Measurements from ENCODE around the gene PCBP3. TPM values are rescaled to one million over a fixed set of nuclear protein-coding genes. Genes with fewer than 3 reads are reported as not detected.

Gene PCBP3
- total RNA-seq, 1 donor from 2014 or later = 4.6 TPM

DNA sequence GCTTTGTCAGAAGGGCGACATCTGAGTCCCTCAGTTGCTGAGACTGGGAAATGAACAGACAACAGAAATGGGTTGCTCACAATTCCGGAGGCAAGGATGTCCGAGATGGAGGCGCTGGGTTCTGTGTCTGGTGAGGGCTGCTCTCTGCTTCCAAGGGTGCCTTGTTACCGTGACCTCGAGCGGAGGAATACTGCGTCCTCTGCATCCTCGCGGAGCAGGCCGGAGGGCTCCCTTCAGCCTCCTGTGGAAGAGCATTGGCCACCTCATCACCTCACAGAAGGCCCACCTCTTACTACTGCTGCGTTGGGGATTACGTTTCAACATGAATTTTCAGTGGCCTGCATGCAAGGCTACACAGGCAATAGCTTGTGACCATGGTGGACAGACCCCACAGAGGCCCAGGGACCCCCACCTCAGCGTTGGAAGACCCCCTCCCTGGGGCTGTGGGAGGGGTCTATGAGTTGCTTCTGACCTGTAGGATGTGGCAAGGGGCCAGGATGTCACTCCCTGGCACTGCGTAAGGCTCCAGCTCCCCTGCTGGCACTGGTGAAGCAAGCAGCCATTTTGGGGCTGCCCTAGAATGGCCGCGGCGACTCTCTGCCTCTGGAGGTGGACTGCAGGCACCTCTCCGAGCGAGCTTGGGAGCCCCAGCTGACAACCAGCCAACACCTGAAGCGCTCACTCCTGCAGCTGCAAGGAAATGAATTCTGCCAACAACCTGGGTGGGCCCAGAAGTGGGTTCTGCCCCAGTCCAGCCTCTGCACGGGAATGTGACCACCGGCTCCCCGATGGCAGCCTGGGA, 301.7 kb downstream of the PCBP3 start:
- Histone ChIP-seq H2AFZ (replicated peaks) (no peak overlapping the region), H3K9me3 (ENCODE audit: low read depth) (no peaks in the 10 kb centered on the region), H3F3A (ENCODE audit: low read depth) (no peaks in the 10 kb centered on the region), H3K79me2 (ENCODE audit: low read depth) (no peaks in the 10 kb centered on the region), H3K4me2 (no peak overlapping the region), H3K27me3 (no peaks in the 10 kb centered on the region), H3K9ac (no peak overlapping the region), H4K20me1 (ENCODE audit: low read depth) (no peaks in the 10 kb centered on the region), H3K27ac (no peak overlapping the region), H3K4me1 (no peaks in the 10 kb centered on the region), H3K36me3 (no peaks in the 10 kb centered on the region), H3K4me3 (no peak overlapping the region)
- Mint-ChIP-seq H3K4me3 (no peak overlapping the region), H3K9me3 (no peaks in the 10 kb centered on the region), H3K27ac (no peak overlapping the region), H3K27me3 (ENCODE audit: insufficient read depth, low read depth) (peaks cover 2% of the 10 kb centered on the region), H3K36me3 (no peaks in the 10 kb centered on the region), H3K4me1 (no peaks in the 10 kb centered on the region)
- DNase-seq (ENCODE audit: low spot score) = no peak
- TF ChIP-seq EZH2phosphoT487 (IDR thresholded peaks at IDR 0.05) (no peak), EZH2 (IDR thresholded peaks at IDR 0.05) (no peak)
- TF ChIP-seq, protein P1, sequence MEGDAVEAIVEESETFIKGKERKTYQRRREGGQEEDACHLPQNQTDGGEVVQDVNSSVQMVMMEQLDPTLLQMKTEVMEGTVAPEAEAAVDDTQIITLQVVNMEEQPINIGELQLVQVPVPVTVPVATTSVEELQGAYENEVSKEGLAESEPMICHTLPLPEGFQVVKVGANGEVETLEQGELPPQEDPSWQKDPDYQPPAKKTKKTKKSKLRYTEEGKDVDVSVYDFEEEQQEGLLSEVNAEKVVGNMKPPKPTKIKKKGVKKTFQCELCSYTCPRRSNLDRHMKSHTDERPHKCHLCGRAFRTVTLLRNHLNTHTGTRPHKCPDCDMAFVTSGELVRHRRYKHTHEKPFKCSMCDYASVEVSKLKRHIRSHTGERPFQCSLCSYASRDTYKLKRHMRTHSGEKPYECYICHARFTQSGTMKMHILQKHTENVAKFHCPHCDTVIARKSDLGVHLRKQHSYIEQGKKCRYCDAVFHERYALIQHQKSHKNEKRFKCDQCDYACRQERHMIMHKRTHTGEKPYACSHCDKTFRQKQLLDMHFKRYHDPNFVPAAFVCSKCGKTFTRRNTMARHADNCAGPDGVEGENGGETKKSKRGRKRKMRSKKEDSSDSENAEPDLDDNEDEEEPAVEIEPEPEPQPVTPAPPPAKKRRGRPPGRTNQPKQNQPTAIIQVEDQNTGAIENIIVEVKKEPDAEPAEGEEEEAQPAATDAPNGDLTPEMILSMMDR (IDR thresholded peaks at IDR 0.05) = no peak

DNA sequence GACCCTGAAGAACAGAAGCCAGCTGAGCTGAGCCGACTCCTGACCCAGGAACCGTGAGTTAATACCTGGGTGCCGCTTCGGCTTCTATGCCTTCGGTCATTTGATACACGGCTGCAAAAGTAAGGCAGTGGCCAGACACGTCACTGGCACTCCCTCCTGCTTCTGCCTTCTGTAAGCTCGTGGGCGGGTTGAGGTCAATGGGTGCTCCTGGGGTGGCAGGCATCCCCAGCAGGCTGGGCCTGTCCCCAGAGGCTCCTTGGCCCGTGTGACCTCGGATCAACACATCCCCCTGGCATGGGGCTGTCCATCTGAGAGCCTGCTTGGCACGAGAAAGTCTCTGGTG, 302.3 kb downstream of the PCBP3 start:
- Mint-ChIP-seq H3K4me1 (peaks cover 1% of the 10 kb centered on the region), H3K9me3 (no peaks in the 10 kb centered on the region), H3K27ac (no peak overlapping the region), H3K4me3 (no peak overlapping the region), H3K36me3 (no peaks in the 10 kb centered on the region), H3K27me3 (ENCODE audit: insufficient read depth, low read depth) (peaks cover 2% of the 10 kb centered on the region)
- no peak overlapping the region for H3K9ac ChIP-seq
- no peaks in the 10 kb centered on the region for H3K9me3 ChIP-seq (ENCODE audit: low read depth)
- no peak overlapping the region for H3K4me3 ChIP-seq
- H3K4me1 ChIP-seq = peaks cover 4% of the 10 kb centered on the region
- H3K36me3 ChIP-seq = no peaks in the 10 kb centered on the region
- H2AFZ ChIP-seq (replicated peaks) = no peak overlapping the region
- H4K20me1 ChIP-seq (ENCODE audit: low read depth) = no peaks in the 10 kb centered on the region
- H3K27ac ChIP-seq = no peak overlapping the region
- no peak for TF ChIP-seq EZH2phosphoT487 (IDR thresholded peaks at IDR 0.05)
- no peak for TF ChIP-seq EZH2 (IDR thresholded peaks at IDR 0.05)
- TF ChIP-seq, protein P1 (IDR thresholded peaks at IDR 0.05) = no peak
- no peak overlapping the region for H3K4me2 ChIP-seq
- H3K79me2 ChIP-seq (ENCODE audit: low read depth) = no peaks in the 10 kb centered on the region
- H3F3A ChIP-seq (ENCODE audit: low read depth) = no peaks in the 10 kb centered on the region
- H3K27me3 ChIP-seq = no peaks in the 10 kb centered on the region
- no peak for DNase-seq (ENCODE audit: low spot score)

DNA sequence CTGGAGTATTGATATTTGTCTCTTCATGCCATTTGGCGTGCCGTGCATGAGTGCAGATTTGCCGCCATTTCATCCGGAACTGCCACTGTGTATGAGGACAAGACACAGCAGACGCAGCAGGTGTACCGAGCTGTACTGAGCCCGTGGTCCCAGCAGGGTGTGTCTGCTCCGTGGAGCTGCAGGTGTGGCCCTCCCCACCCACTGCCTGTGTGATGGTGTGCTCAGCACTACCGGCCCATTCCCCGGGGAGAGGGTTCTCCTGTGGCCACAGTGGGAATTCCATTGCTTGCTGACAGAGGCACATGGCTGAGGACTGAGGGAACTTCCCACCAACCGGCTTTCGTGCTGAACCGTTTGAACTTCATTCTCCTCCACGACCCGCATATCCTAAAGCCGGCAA, 303.8 kb downstream of the PCBP3 start:
- TF ChIP-seq, protein P1 (IDR thresholded peaks at IDR 0.05) = no peak
- no peak for TF ChIP-seq EZH2phosphoT487 (IDR thresholded peaks at IDR 0.05)
- no peak for TF ChIP-seq EZH2 (IDR thresholded peaks at IDR 0.05)
- H3K9me3 Mint-ChIP-seq = no peaks in the 10 kb centered on the region
- DNase-seq (ENCODE audit: low spot score) = no peak
- Histone ChIP-seq H3K27me3 (no peaks in the 10 kb centered on the region), H4K20me1 (ENCODE audit: low read depth) (no peaks in the 10 kb centered on the region), H3F3A (ENCODE audit: low read depth) (no peaks in the 10 kb centered on the region), H3K27ac (no peak overlapping the region), H3K9me3 (ENCODE audit: low read depth) (no peaks in the 10 kb centered on the region), H3K4me3 (no peak overlapping the region), H3K4me2 (no peak overlapping the region), H3K4me1 (peaks cover 9% of the 10 kb centered on the region), H3K9ac (no peak overlapping the region), H3K79me2 (ENCODE audit: low read depth) (no peaks in the 10 kb centered on the region), H3K36me3 (no peaks in the 10 kb centered on the region), H2AFZ (replicated peaks) (no peak overlapping the region)
- H3K4me1 Mint-ChIP-seq = peaks cover 7% of the 10 kb centered on the region
- H3K4me3 Mint-ChIP-seq = no peak overlapping the region
- H3K36me3 Mint-ChIP-seq = no peaks in the 10 kb centered on the region
- H3K27ac Mint-ChIP-seq = no peak overlapping the region
- peaks cover 2% of the 10 kb centered on the region for H3K27me3 Mint-ChIP-seq (ENCODE audit: insufficient read depth, low read depth)
